Measurements from ENCODE around the gene ZGRF1. TPM values are rescaled to one million over a fixed set of nuclear protein-coding genes. Genes with fewer than 3 reads are reported as not detected.
A peak's percentile ranks its signal among the peaks of the same experiment; 100 is the strongest.

The ZGRF1 gene
- total and polyA plus RNA-seq, 9 of the 15 experiments (the other 6 are each of a cell fraction or from before 2014, with no cell fraction given): 8.8 to 35.2 (median 22.0) TPM

GRCh38 chr4:112636688-112637551 lies at the start of gene ZGRF1, which contains the start of gene LARP7 (continued):
- TF ChIP-seq RBBP5 (IDR thresholded peaks at IDR 0.05; ENCODE audit: borderline replicate concordance, insufficient read depth, low read length, poor library complexity, severe bottlenecking) (peak; percentile 73), HNRNPUL1 (IDR thresholded peaks at IDR 0.05; ENCODE audit: low read length) (no peak), TCFL5 (CRISPR knock-in tag; conservative IDR thresholded peaks at IDR 0.05) (no peak), ARNT (IDR thresholded peaks at IDR 0.05) (peak in 1 of 2 experiments; percentile 25; a peak in 1 of 4 replicates), ELK1 (CRISPR knock-in tag; IDR thresholded peaks at IDR 0.05) (no peak), TBP (optimal IDR thresholded peaks at IDR 0.05; ENCODE audit: low read depth, low read length) (peak; percentile 34), GMEB1 (CRISPR knock-in tag; IDR thresholded peaks at IDR 0.05) (peak; percentile 28; the same call in 1 of the 2 replicates), BMI1 (IDR thresholded peaks at IDR 0.05; ENCODE audit: low read length) (no peak), NFYB (IDR thresholded peaks at IDR 0.05; ENCODE audit: extremely low read depth, insufficient read length) (no peak), ZNF511 (CRISPR knock-in tag; IDR thresholded peaks at IDR 0.05) (0 out of 2 replicates have a peak, but pooled peaks have one; percentile 59), GABPA (tag; conservative IDR thresholded peaks at IDR 0.05; ENCODE audit: low read depth) (peak; percentile 92), ZNF639 (CRISPR knock-in tag; conservative IDR thresholded peaks at IDR 0.05 in 1 of 2, IDR thresholded peaks at IDR 0.05 in 1 of 2) (peak in 1 of 2 experiments; percentile 96; a peak in 2 of 4 replicates), ELF4 (CRISPR knock-in tag; IDR thresholded peaks at IDR 0.05) (no peak), POLR2H (tag; IDR thresholded peaks at IDR 0.05; ENCODE audit: low read depth) (0 out of 2 replicates have a peak, but pooled peaks have one; percentile 68), RFX5 (IDR thresholded peaks at IDR 0.05; ENCODE audit: low read depth, low read length) (peak; percentile 77; the same call in 1 of the 2 replicates), EP300 (IDR thresholded peaks at IDR 0.05; ENCODE audit: low read length) (peak; percentile 42; the same call in 1 of the 2 replicates), ETS1 (conservative IDR thresholded peaks at IDR 0.05; ENCODE audit: control insufficient read depth, low read depth, low read length) (0 out of 2 replicates have a peak, but pooled peaks have one; percentile 33), CHD4 (IDR thresholded peaks at IDR 0.05; ENCODE audit: insufficient read depth, insufficient replicate concordance, low read depth, low read length, poor library complexity, severe bottlenecking) (no peak), XRCC5 (IDR thresholded peaks at IDR 0.05; ENCODE audit: low read depth, low read length) (peak; percentile 28; the same call in 1 of the 2 replicates)
